IPS-20b (cell line): ENCODE data around the gene LCP1.

ENCODE experiments used
- H3K27ac ChIP-seq: one replicate; pipeline ENCODE4 v1.5.1; 2013; ENCODE audit warnings: low read length
- H3K27me3 ChIP-seq: 2 replicates; pipeline ENCODE4 v1.6.1; 2013; ENCODE audit warnings: mild to moderate bottlenecking, low read length, inconsistent platforms; ENCODE audit not compliant: insufficient read depth
- H3K36me3 ChIP-seq: 2 replicates; pipeline ENCODE4 v1.6.1; 2013; ENCODE audit warnings: low read depth, mild to moderate bottlenecking, inconsistent platforms, low read length, moderate library complexity; ENCODE audit not compliant: insufficient read depth
- H3K4me1 ChIP-seq: 2 replicates; pipeline ENCODE4 v1.6.1; 2013; ENCODE audit warnings: mild to moderate bottlenecking, control low read depth, inconsistent platforms, low read length, moderate library complexity; ENCODE audit not compliant: insufficient read depth
- H3K4me3 ChIP-seq: 2 replicates; pipeline ENCODE4 v1.5.1; 2013; ENCODE audit warnings: mild to moderate bottlenecking, low read length, inconsistent platforms
- H3K9ac ChIP-seq: 2 replicates; pipeline ENCODE4 v1.6.1; 2013; ENCODE audit warnings: low read depth, mild to moderate bottlenecking, inconsistent platforms, low read length, moderate library complexity
- H3K9me3 ChIP-seq: 2 replicates; pipeline ENCODE4 v1.6.1; 2013; ENCODE audit warnings: mild to moderate bottlenecking, low read depth, low read length, inconsistent platforms; ENCODE audit not compliant: insufficient read depth

LCP1 gene

DNA sequence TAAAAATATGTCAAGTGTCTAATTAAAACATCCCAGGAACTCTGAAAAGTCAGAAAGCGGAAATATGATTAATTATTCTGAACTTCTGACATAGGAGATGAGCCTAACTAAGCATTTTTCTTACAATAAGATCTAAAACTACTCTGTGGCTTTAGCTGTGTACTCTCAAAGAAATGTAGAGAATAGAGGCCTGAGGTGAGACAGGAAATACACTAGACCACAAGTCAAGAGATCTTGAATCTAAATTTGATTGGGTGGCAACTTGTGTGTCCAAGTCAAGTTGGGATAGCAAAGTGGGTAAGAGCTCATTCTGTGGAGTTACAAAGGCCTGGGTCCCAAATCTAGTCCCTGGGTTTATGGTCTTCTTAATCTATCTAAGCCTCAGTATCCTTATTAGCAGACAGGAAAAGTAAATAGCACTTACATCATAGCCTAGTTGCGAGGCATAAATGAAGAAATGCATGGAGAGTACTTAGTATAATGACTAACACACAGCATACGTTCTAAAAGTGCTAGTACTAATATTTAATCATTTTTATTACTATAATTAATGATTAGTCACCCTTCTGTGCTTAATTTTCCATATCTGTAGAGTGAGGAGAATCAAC, 20.3 kb upstream of the LCP1 start:
- Histone ChIP-seq H3K9me3 (no peaks in the 10 kb centered on the region), H3K27me3 (no peaks in the 10 kb centered on the region), H3K27ac (no peak overlapping the region), H3K4me3 (no peak overlapping the region), H3K36me3 (no peaks in the 10 kb centered on the region), H3K4me1 (no peaks in the 10 kb centered on the region), H3K9ac (no peak overlapping the region)

DNA sequence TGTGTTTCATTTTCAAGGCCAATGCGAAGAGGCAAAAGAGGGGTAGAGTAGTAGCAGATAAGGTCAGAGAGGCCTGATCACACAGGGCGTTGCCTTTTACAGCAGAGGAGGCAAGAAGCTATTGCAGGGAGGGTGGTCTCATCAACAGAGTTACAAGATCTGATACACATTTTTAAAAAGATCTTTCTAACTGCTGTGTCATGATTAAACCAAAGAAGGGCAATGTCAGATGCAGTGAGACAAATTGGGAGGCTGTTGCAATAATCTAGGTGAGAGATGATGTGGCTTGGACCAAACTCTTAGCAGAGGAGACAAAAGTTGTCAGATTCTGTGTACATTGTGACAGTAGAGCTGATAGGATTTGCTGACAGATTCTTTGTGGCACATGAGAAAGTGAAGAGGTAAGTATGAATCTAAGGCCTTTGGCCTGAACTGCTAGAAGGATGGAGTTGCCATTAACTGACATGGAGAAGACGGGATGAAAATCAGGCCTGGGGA, 16.8 kb upstream of the LCP1 start:
- Histone ChIP-seq H3K9ac (no peak overlapping the region), H3K4me3 (no peak overlapping the region), H3K4me1 (no peaks in the 10 kb centered on the region), H3K27ac (no peak overlapping the region), H3K27me3 (no peaks in the 10 kb centered on the region), H3K36me3 (no peaks in the 10 kb centered on the region), H3K9me3 (no peaks in the 10 kb centered on the region)

DNA sequence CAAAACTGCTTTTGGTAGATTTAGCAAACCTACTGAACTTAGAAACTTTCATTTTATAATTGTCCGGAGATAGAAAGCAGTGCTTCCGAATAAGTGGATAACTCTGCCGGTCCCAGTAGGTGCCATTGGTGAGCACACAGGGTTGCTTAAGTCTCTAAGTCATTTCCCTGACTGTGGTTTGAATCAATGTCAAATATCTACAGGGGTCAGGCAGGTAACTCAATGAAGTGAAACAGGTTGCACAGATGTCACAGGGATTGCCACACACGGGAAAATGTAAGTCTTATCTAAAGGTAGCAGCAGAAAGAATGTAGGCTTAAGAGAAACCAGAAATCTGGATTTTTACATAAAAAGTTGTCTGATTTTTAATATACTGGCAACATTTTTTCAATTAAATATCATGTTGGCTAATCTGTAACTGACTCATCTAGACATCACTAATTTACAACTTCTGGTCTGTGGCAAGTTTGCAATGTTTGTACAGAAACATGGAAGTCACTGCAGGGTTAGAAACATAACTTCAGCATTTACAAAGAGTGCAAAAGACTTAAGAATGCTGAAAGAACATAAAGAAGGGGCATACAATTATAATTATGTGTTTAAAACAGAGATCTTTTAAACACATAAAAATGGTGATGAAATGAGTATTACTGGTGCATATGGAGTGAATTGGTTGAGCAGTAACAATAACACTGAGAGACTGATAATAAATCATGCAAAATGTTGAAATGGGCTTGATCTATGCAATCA, 15.5 kb upstream of the LCP1 start:
- no peaks in the 10 kb centered on the region for H3K4me1 ChIP-seq
- H3K9ac ChIP-seq: no peak overlapping the region
- H3K4me3 ChIP-seq: no peak overlapping the region
- H3K27ac ChIP-seq: no peak overlapping the region
- H3K9me3 ChIP-seq: no peaks in the 10 kb centered on the region
- H3K27me3 ChIP-seq: no peaks in the 10 kb centered on the region
- H3K36me3 ChIP-seq: no peaks in the 10 kb centered on the region

DNA sequence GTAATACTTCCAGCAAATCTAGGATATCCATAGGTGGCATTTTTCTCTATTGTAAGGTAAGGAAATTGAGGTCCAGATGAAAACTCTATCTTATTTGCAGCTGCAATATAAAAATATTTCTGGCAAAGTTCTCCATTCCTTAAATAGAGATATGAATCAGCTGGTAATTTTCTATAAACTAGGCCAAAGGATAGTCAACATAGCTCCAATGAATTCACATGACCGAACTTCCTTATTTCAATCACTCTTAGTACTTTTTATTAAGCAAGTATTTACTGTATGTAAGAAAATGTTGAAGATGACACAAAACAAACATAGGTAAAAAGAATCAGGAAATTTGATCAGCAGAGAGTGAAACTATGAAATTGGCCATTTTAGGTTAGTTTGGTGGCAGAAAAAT, 13.0 kb upstream of the LCP1 start:
- H3K4me3 ChIP-seq: no peak overlapping the region
- no peaks in the 10 kb centered on the region for H3K4me1 ChIP-seq
- no peaks in the 10 kb centered on the region for H3K9me3 ChIP-seq
- H3K36me3 ChIP-seq: no peaks in the 10 kb centered on the region
- no peaks in the 10 kb centered on the region for H3K27me3 ChIP-seq
- no peak overlapping the region for H3K9ac ChIP-seq
- H3K27ac ChIP-seq: no peak overlapping the region

DNA sequence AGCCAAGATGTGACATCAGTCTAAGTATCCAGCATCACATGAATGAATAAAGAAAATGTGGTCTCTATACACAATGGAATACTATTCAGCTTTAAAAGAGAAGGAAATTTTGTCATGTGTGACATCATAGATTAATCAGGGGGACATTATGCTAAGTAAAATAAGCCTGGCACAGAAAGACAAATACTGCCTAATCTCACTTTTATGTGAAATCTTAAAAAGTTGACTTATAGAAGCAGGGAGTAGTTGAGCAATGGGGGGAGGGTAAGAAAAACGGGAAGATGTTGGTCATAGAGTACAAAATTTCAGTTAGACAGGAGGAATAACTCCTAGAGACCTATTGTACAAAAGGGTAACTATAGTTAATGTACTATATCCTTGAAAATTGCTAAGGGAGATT, 10.4 kb upstream of the LCP1 start:
- H3K4me3 ChIP-seq: no peak overlapping the region
- H3K27me3 ChIP-seq: no peaks in the 10 kb centered on the region
- no peak overlapping the region for H3K27ac ChIP-seq
- no peaks in the 10 kb centered on the region for H3K9me3 ChIP-seq
- H3K36me3 ChIP-seq: no peaks in the 10 kb centered on the region
- no peaks in the 10 kb centered on the region for H3K4me1 ChIP-seq
- H3K9ac ChIP-seq: no peak overlapping the region

DNA sequence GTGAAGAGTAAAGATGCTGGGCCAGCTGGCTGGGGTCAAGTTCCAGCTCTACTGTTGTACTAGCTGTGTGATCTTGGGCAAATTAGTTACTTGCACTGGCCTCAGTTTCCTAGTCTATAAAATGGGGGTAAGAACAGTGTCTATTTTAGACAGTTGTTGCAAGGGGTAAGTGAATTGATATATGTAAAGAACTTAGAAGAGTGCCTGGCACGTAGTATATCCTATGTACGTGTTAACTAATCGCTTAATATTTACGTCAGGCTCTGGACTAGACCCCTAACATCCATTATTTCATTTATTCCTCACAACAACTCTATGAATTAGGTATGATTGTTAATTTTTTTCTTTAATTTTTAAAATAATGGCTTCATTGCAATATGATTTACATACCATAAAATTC, 3.7 kb upstream of the LCP1 start:
- Histone ChIP-seq H3K27me3 (no peaks in the 10 kb centered on the region), H3K9me3 (no peaks in the 10 kb centered on the region), H3K27ac (no peak overlapping the region), H3K36me3 (no peaks in the 10 kb centered on the region), H3K4me1 (no peaks in the 10 kb centered on the region), H3K4me3 (no peak overlapping the region), H3K9ac (no peak overlapping the region)

DNA sequence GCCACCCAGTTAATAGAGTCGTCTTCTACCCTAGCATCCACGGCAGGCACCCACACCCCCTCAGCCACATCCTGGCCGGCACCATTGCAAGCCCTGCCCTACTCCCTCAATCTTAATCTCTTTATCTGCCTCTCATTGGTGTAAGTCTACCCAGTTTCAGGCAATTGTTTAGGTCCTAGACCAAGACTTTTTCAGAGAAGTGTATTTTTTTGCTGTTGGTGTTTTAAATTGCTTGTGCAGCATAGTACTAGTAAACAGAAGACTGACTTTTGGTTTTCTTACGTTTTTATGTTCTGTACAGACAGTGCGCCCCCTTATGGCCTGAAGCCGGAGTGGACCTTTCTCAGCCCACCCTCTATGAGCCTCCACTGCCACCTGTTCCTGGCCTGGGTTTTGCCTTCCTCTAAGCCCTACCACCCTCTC, 2.3 kb upstream of the LCP1 start:
- Histone ChIP-seq H3K27me3 (no peaks in the 10 kb centered on the region), H3K9me3 (no peaks in the 10 kb centered on the region), H3K4me3 (no peak overlapping the region), H3K36me3 (no peaks in the 10 kb centered on the region), H3K4me1 (no peaks in the 10 kb centered on the region; the same call in 1 of the 2 replicates), H3K9ac (no peak overlapping the region), H3K27ac (no peak overlapping the region)

DNA sequence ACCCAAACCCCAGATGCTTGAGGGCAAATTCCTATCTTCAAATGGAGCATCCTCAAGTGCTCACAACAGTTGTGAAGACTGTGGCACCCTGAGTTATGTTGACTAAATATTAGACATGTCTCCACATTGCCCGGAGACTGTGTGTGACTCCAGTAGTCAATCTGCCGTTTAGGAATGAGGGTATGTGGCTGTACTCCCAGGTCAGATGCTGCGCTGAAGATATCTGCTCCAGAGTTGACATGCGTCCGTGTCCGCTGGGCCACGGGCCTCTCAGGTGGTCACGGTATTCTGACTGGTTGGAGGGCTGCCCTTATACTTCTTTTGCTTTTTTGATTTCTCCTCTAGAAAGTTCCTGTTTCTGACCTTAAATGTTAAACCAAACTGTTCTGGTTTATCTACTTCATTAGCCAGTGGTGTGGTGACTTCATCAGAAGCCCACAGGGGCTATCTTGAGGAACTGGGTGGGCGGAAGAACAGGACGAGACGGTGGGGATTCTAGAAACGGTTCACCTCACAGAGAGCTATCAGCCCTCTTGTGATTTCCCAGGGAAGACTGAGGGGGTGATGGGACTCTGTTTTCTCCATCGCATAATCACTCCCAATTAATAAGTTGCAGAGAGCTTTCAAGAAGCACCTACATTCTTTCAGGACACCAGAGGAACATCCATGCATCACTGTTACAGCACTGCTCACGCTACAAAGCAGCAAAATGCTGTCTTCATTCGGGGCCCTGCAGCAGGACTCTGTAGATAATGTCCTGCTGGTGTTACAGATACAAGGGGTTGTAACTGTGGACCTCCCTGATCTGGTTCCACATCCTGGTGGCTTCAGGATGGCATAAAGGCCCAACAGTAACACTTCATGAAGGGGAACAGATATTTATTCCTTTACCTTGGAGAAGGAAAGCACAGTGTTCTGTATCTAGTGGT, 1.3 kb upstream of the LCP1 start:
- H3K27ac ChIP-seq: no peak overlapping the region
- H3K9me3 ChIP-seq: no peaks in the 10 kb centered on the region
- no peaks in the 10 kb centered on the region for H3K36me3 ChIP-seq
- no peak overlapping the region for H3K4me3 ChIP-seq
- no peaks in the 10 kb centered on the region; the same call in 1 of the 2 replicates for H3K4me1 ChIP-seq
- H3K9ac ChIP-seq: no peak overlapping the region
- H3K27me3 ChIP-seq: no peaks in the 10 kb centered on the region

DNA sequence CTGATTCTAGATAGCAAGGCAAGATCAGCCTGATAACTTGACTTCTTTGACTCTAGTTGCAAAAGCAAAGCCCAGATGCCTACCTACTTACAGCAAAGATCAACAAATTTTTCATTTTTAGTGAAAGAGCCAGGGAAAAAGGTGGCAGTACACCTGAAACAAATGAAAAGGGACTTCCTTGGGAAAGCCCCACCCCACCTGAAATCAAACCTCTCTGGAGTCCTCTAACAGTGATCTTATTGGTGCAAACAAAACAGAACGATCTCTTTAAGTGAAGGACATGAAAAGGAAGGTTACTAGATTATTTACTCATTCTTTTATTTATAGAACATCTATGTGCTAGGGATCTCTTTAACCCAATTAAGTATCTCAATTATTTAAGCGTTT, 507 bp upstream of the LCP1 start:
- no peak overlapping the region for H3K27ac ChIP-seq
- no peaks in the 10 kb centered on the region for H3K9me3 ChIP-seq
- no peak overlapping the region for H3K4me3 ChIP-seq
- H3K27me3 ChIP-seq: no peaks in the 10 kb centered on the region
- no peak overlapping the region for H3K9ac ChIP-seq
- no peaks in the 10 kb centered on the region; the same call in 1 of the 2 replicates for H3K4me1 ChIP-seq
- H3K36me3 ChIP-seq: no peaks in the 10 kb centered on the region

DNA sequence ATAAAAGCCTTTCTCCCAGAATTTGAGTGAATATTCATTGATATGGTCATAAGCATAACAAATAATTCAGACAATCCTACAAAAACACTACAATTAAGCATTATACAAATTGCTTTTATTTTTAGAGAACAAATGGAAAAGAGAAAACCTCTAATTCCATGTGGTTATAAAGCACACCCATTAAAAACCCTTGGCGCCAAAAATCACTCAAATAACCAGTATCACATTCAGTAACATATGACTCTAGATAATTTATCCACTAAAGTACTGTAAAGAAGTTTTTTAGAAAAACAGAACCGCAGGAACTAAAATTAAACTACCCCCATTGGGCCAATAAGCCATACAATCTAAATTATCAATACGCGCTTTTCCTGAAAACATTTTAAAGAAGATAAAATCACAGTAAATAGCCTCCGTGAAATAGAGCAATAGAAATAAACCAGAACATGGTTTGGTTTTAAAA, 569 bp downstream of the LCP1 start:
- Histone ChIP-seq H3K36me3 (no peaks in the 10 kb centered on the region), H3K27ac (no peak overlapping the region), H3K27me3 (no peaks in the 10 kb centered on the region), H3K4me3 (0 out of 2 replicates have a peak overlapping the region, but pooled peaks have one; percentile 1), H3K9ac (no peak overlapping the region), H3K4me1 (no peaks in the 10 kb centered on the region; the same call in 1 of the 2 replicates), H3K9me3 (no peaks in the 10 kb centered on the region)

DNA sequence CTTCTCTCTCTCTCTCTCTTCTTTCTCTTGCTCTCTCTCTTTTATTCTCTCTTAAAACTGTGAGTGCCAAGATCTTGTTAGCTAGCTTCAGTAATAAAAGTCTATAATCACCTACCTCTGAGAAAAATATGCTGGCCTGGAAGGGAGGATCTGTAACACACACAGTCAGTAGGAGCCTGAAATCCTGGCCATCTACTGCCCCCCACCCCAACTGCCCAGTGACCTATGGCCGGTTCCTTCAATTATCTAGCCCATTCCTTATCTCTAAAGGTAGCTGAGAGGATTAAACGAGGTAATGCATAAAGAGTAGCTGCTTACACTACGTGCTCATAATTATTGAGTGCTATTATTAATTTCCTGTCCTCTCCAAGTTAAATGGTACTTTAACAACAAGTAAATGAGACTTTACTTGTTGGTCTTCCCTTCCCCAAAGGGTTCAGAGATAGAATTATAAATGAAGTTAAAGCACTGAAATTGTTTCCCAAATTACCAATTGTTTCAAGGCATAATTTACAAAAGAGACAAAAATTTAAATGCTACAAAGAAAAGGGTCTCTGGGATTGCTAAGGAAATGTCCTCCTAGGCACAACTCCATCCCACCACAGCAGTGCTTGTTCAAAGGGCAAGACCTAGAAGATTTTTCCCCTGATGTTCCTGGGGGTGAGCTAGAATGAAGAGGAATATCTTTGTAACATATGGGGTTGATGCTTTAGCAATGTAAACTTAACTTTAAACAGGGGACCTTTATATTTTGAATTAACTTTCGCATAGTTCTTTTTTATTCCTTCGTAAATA, 1.8 kb downstream of the LCP1 start:
- H3K36me3 ChIP-seq: no peaks in the 10 kb centered on the region
- H3K4me1 ChIP-seq: no peaks in the 10 kb centered on the region; the same call in 1 of the 2 replicates
- no peaks in the 10 kb centered on the region for H3K27me3 ChIP-seq
- no peak overlapping the region for H3K27ac ChIP-seq
- no peak overlapping the region for H3K9ac ChIP-seq
- H3K9me3 ChIP-seq: no peaks in the 10 kb centered on the region
- no peak overlapping the region for H3K4me3 ChIP-seq
